Activated CD4-positive, alpha-beta T cell treated with anti-CD3 and anti-CD28 coated beads, Interleukin-2, amount 10 ng/mL, durations not matched to agents 7 days and 5 days (primary cell): ENCODE data around the gene SH3PXD2A. TPM values are rescaled to one million over a fixed set of nuclear protein-coding genes. Genes with fewer than 3 reads are reported as not detected.

Experiments
- CTCF ChIA-PET: fragments of 350-600 bp; sonication (Branson Sonifier 250); formaldehyde crosslinking; loops from one replicate; lab custom pipeline; 2021; ENCODE audit warnings: antibody characterized with exemption; lab: Charles Lee
- POLR2A ChIA-PET: fragments of 350-600 bp; sonication (Branson Sonifier 250); formaldehyde crosslinking; loops from one replicate; lab custom pipeline; 2021; ENCODE audit warnings: antibody characterized with exemption; lab: Charles Lee
- DNase-seq: peaks from one replicate; pipeline ENCODE4 v3.0.0-alpha.2; 2020
- H3K27ac Mint-ChIP-seq: one replicate; pipeline ENCODE4 v1.8.0; 2021; ENCODE audit warnings: mild to moderate bottlenecking, moderate library complexity, mixed read lengths
- H3K27me3 Mint-ChIP-seq: one replicate; pipeline ENCODE4 v1.8.0; 2021; ENCODE audit warnings: mixed read lengths
- H3K36me3 Mint-ChIP-seq: one replicate; pipeline ENCODE4 v1.8.0; 2021; ENCODE audit warnings: low read depth, mixed read lengths
- H3K4me1 Mint-ChIP-seq: one replicate; pipeline ENCODE4 v1.8.0; 2021; ENCODE audit warnings: mixed read lengths
- H3K4me3 Mint-ChIP-seq: one replicate; pipeline ENCODE4 v1.8.0; 2021; ENCODE audit warnings: mild to moderate bottlenecking, moderate library complexity, mixed read lengths
- H3K9me3 Mint-ChIP-seq: one replicate; pipeline ENCODE4 v1.8.0; 2021; ENCODE audit warnings: mixed read lengths
- total RNA-seq, 2 experiments: library from RNA; stranded (reverse); gene quantifications; one replicate each; pipeline ENCODE4 v1.2.3, GENCODE V29; 2021

The SH3PXD2A gene
- total RNA-seq, 2 experiments from 2014 or later, result 11.9 to 12.7 TPM

- POLR2A ChIA-PET, result no interaction called here
- Mint-ChIP-seq H3K9me3 (no peaks in the 10 kb centered on the region), H3K4me3 (no peak overlapping the region), H3K27me3 (no peaks in the 10 kb centered on the region), H3K36me3 (no peaks in the 10 kb centered on the region), H3K27ac (no peak overlapping the region), H3K4me1 (peaks cover 13% of the 10 kb centered on the region)
- CTCF ChIA-PET, result interaction anchor here (0.7 to 1.7 kb wide), 5 partner anchors 9 to 17 kb away, joined by 3 to 7 read pairs (median 4); no protein-coding TSS in a partner anchor
- DNase-seq, result no peak
Observed at GRCh38 chr10:103679096-103679790, 176.1 kb downstream of the SH3PXD2A start.

GRCh38 chr10:103678178-103678526, 177.2 kb downstream of the SH3PXD2A start:
- Mint-ChIP-seq H3K4me3 (peak overlapping the region; percentile 72), H3K36me3 (no peaks in the 10 kb centered on the region), H3K4me1 (peaks cover 13% of the 10 kb centered on the region), H3K27ac (peak overlapping the region; percentile 92), H3K9me3 (no peaks in the 10 kb centered on the region), H3K27me3 (no peaks in the 10 kb centered on the region)
- CTCF ChIA-PET, result interaction anchor here (0.6 to 1.7 kb wide), 5 partner anchors 8 to 668 kb away, joined by 3 to 7 read pairs (median 4); no protein-coding TSS in a partner anchor
- POLR2A ChIA-PET, result no interaction called here
- DNase-seq, result peak; percentile 87

GRCh38 chr10:103677486-103678177, 177.7 kb downstream of the SH3PXD2A start:
- no peaks in the 10 kb centered on the region for H3K9me3 Mint-ChIP-seq
- H3K27me3 Mint-ChIP-seq, result no peaks in the 10 kb centered on the region
- no peaks in the 10 kb centered on the region for H3K36me3 Mint-ChIP-seq
- ChIA-PET POLR2A (no interaction called here), CTCF (interaction anchor here (1.6 kb wide), 1 partner anchor 12 kb away, joined by 5 read pairs; no protein-coding TSS in a partner anchor)
- peak overlapping the region; percentile 92 for H3K27ac Mint-ChIP-seq
- no peak for DNase-seq
- peaks cover 13% of the 10 kb centered on the region for H3K4me1 Mint-ChIP-seq
- peak overlapping the region; percentile 72 for H3K4me3 Mint-ChIP-seq

- ChIA-PET CTCF (interaction anchor here (0.5 kb wide), 1 partner anchor 245 kb away, joined by 5 read pairs; no protein-coding TSS in a partner anchor), POLR2A (no interaction called here)
- Mint-ChIP-seq H3K27me3 (no peaks in the 10 kb centered on the region), H3K27ac (peak overlapping the region; percentile 92), H3K9me3 (no peaks in the 10 kb centered on the region), H3K4me1 (peaks cover 13% of the 10 kb centered on the region), H3K36me3 (no peaks in the 10 kb centered on the region), H3K4me3 (no peak overlapping the region)
- DNase-seq, result no peak
Observed at GRCh38 chr10:103676851-103677417, 178.4 kb downstream of the SH3PXD2A start.

DNA sequence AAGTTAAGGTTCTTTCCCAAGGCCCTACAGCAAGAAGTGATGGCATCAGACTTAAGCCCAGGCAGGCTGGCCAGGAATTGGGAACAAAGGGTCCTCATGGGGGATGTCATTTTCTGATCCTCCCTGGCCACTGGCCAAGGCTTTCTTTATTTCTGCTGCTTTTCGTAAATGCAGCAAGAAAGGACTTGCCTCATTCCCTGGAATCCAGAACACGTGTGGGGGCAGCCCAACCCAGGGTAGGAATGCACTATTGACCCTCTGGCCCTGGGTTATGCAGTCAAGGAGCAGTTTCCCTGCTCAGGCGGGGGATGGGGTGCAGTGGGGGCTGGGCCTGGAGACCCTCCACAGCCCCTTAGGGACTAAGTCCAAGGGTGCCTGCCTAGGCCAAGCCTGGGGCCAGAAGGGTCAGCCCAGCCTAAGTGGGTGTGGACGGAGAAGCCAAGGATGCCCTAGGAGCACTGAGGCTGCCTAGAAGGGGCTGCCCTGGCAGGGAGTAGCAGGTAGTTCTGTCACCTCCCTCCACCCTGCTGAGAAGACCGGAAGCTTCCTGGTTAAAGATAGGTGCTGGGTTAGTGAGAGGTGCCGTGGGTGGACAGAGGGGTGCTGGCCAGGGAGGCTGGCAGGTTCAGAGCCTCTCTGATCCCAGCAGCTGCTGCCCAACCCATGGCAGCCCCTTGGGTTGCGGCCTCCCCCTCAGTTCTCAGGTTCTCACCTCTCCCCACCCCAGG, 179.2 kb downstream of the SH3PXD2A start:
- no peaks in the 10 kb centered on the region for H3K36me3 Mint-ChIP-seq
- POLR2A ChIA-PET, result no interaction called here
- CTCF ChIA-PET, result interaction anchor here (1.8 to 2.2 kb wide), 2 partner anchors 10 to 13 kb away, joined by 4 to 7 read pairs; no protein-coding TSS in a partner anchor
- no peaks in the 10 kb centered on the region for H3K27me3 Mint-ChIP-seq
- peak overlapping the region; percentile 36 for H3K27ac Mint-ChIP-seq
- H3K4me1 Mint-ChIP-seq, result peaks cover 13% of the 10 kb centered on the region
- no peak for DNase-seq
- no peak overlapping the region for H3K4me3 Mint-ChIP-seq
- no peaks in the 10 kb centered on the region for H3K9me3 Mint-ChIP-seq

- Mint-ChIP-seq H3K4me1 (peaks cover 18% of the 10 kb centered on the region), H3K36me3 (no peaks in the 10 kb centered on the region), H3K4me3 (no peak overlapping the region), H3K27ac (no peak overlapping the region), H3K9me3 (no peaks in the 10 kb centered on the region), H3K27me3 (no peaks in the 10 kb centered on the region)
- POLR2A ChIA-PET, result no interaction called here
- CTCF ChIA-PET, result no interaction called here
- no peak for DNase-seq
Observed at GRCh38 chr10:103673606-103674005, 181.8 kb downstream of the SH3PXD2A start.

DNA sequence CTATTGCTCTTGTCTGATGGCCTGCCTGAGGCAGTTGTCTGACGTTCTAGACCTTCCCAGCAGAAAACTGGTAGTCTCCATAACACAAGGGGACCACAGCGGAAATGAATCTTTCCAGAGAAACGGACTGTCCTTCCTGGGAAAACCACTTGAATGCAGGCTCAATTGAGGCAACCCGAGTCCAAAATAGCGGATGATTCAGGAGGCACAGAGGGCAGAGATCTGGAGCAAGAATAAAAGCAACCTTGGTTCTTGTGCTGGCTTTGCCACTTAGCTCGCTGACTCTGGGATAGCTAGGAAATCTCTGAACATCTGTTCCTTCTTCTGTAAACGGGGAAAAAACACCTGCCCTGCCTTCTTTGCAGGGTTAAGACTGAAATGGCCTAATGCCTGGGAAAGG, 183.0 kb downstream of the SH3PXD2A start:
- CTCF ChIA-PET, result interaction anchor here (1.6 kb wide), 1 partner anchor 12 kb away, joined by 3 read pairs; no protein-coding TSS in a partner anchor
- DNase-seq, result no peak
- H3K4me1 Mint-ChIP-seq, result peaks cover 11% of the 10 kb centered on the region
- no peak overlapping the region for H3K4me3 Mint-ChIP-seq
- H3K9me3 Mint-ChIP-seq, result no peaks in the 10 kb centered on the region
- no peaks in the 10 kb centered on the region for H3K36me3 Mint-ChIP-seq
- H3K27ac Mint-ChIP-seq, result no peak overlapping the region
- POLR2A ChIA-PET, result no interaction called here
- no peaks in the 10 kb centered on the region for H3K27me3 Mint-ChIP-seq

GRCh38 chr10:103671126-103671895, 184.1 kb downstream of the SH3PXD2A start:
- Mint-ChIP-seq H3K4me1 (peaks cover 11% of the 10 kb centered on the region), H3K9me3 (no peaks in the 10 kb centered on the region), H3K27ac (no peak overlapping the region), H3K4me3 (no peak overlapping the region), H3K27me3 (no peaks in the 10 kb centered on the region), H3K36me3 (no peaks in the 10 kb centered on the region)
- DNase-seq, result no peak
- POLR2A ChIA-PET, result no interaction called here
- CTCF ChIA-PET, result interaction anchor here (1.4 to 1.6 kb wide), 3 partner anchors 7 to 12 kb away, joined by 3 read pairs; no protein-coding TSS in a partner anchor

- peaks cover 11% of the 10 kb centered on the region for H3K4me1 Mint-ChIP-seq
- ChIA-PET CTCF (interaction anchor here (1.0 to 1.5 kb wide), 3 partner anchors 9 to 16 kb away, joined by 3 read pairs; no protein-coding TSS in a partner anchor), POLR2A (no interaction called here)
- H3K4me3 Mint-ChIP-seq, result no peak overlapping the region
- H3K36me3 Mint-ChIP-seq, result no peaks in the 10 kb centered on the region
- H3K9me3 Mint-ChIP-seq, result no peaks in the 10 kb centered on the region
- no peak overlapping the region for H3K27ac Mint-ChIP-seq
- H3K27me3 Mint-ChIP-seq, result no peaks in the 10 kb centered on the region
- no peak for DNase-seq
Observed at GRCh38 chr10:103669944-103670343, 185.4 kb downstream of the SH3PXD2A start.

DNA sequence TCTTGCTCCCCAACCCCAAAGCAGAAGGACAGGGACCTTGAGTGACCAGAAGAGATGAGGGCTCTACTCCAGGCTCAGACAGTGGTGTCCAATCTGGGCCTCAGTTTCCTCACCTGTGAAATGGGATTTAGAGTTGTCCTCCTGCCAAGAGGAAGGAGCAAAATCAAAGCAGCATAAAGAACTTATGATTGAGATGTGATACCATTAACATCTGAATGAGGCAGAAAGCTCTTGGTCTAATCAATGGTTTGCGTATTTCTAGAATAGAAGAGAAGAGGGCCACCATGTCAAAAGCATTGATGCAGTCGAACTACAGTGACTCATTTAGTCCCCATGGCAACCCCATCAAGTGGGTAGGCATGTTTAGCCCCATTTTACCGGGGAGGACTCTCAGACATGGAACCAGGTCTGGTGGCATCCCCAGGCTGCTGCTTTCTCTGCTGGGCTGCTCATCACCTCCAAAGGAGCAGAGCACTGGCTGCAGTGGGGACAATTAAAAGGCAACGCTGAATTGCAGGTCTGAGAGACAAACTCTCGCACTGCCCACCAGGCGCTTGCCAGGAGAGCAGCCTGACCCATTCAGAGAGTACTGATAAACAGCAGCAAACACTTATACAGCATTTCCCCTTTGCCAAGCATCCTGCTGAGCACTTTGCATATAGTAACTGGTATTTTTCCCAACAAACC, 186.0 kb downstream of the SH3PXD2A start:
- Mint-ChIP-seq H3K27ac (peak overlapping the region; percentile 3), H3K9me3 (no peaks in the 10 kb centered on the region), H3K4me3 (no peak overlapping the region), H3K4me1 (peaks cover 11% of the 10 kb centered on the region), H3K36me3 (no peaks in the 10 kb centered on the region), H3K27me3 (no peaks in the 10 kb centered on the region)
- ChIA-PET CTCF (interaction anchor here (1.4 to 1.5 kb wide), 2 partner anchors 9 to 14 kb away, joined by 3 read pairs; no protein-coding TSS in a partner anchor), POLR2A (no interaction called here)
- no peak for DNase-seq

DNA sequence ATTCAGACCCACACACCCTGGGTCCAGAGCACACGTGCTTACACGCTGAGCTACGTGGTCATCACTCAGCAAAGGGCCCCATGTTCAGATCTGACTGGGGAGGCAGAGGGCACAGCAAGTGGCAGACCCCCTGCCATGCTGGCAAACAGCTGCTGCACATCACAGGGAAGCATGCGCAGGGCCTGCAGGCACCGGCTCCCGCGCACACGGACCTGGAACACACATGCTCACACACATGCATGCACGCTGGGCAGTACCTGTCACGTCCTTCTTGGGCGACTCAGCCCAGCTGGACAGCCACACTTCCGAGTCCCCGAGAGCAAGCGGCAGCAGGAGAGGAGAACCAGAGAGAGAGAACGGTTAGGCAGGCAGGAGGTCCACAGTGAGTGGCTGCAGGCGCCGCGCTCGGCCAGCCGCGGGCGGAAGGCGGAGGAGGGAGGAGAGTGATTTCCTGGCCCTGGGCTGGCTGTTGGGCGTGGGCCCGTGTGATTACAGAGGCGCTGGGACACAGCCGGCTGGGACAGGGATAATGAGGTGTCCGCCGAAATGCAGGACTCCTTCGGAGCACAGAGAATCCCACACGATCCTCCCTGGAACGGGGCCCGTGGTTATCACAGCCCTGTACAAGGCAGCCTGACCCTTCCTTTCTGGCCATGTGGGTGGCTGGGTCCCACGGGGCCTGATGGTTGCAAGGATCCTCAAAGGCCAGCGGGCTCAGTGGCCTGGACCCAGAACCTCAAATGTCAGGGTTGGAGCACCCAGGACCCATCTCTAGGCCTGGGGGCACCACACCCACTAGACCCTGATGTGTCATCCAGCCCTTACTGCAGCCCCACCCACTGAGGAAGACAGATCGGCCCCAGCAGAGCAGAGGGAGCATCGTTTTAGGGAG, 186.8 kb downstream of the SH3PXD2A start:
- no peak for DNase-seq
- no peaks in the 10 kb centered on the region for H3K27me3 Mint-ChIP-seq
- no peak overlapping the region for H3K27ac Mint-ChIP-seq
- no peaks in the 10 kb centered on the region for H3K9me3 Mint-ChIP-seq
- H3K4me1 Mint-ChIP-seq, result peaks cover 11% of the 10 kb centered on the region
- H3K4me3 Mint-ChIP-seq, result peak overlapping the region; percentile 8
- H3K36me3 Mint-ChIP-seq, result no peaks in the 10 kb centered on the region
- ChIA-PET POLR2A (no interaction called here), CTCF (no interaction called here)
